DOHH2 (cell line): ENCODE results near the gene ARHGDIB.

Experiments used
- EZH2phosphoT487 ChIP-seq: fragments of 200-600 bp; sonication (generic); IDR thresholded peaks from 2 replicates; pipeline ENCODE4 v1.6.1; 2017; ENCODE audit warnings: borderline replicate concordance, mild to moderate bottlenecking, antibody characterized with exemption, low read length, moderate library complexity, mixed read lengths
- TF ChIP-seq, protein P1 (sequence below): fragments of 200-600 bp; sonication (generic); IDR thresholded peaks from one replicate; pipeline ENCODE4 v1.5.1; 2014; ENCODE audit warnings: antibody characterized with exemption, mild to moderate bottlenecking, low read depth, low read length; ENCODE audit not compliant: poor library complexity, severe bottlenecking

DNA sequence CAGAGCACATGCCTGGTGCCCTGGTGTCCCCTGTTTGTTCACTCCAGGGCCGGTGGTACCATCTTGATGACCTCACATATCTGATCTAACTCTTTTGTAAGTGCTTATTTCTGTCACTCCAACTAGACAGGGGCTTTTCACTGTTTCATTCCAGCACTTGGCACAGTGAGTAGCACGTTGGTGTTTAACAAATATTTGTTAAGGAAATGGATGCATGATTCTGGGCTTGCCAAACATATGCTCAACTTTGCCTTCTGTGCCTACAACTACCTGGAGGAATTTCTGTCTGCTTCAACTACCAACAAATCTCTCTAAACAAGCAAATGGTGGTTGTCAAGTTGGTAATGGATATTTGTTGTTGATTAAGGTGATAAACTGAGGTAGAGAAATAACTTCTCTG, 43.0 kb upstream of the ARHGDIB start:
- TF ChIP-seq, protein P1, sequence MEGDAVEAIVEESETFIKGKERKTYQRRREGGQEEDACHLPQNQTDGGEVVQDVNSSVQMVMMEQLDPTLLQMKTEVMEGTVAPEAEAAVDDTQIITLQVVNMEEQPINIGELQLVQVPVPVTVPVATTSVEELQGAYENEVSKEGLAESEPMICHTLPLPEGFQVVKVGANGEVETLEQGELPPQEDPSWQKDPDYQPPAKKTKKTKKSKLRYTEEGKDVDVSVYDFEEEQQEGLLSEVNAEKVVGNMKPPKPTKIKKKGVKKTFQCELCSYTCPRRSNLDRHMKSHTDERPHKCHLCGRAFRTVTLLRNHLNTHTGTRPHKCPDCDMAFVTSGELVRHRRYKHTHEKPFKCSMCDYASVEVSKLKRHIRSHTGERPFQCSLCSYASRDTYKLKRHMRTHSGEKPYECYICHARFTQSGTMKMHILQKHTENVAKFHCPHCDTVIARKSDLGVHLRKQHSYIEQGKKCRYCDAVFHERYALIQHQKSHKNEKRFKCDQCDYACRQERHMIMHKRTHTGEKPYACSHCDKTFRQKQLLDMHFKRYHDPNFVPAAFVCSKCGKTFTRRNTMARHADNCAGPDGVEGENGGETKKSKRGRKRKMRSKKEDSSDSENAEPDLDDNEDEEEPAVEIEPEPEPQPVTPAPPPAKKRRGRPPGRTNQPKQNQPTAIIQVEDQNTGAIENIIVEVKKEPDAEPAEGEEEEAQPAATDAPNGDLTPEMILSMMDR, result no peak
- TF ChIP-seq EZH2phosphoT487, result no peak
